ENCODE measurements around the gene CHADL. TPM values are rescaled to one million over a fixed set of nuclear protein-coding genes. Genes with fewer than 3 reads are reported as not detected.
"Not testable (repeated sequence)": the region's sequence is repeated elsewhere in the genome, so short reads cannot be mapped to it uniquely, and the experiment has no call there.

The CHADL gene
- total RNA-seq, 4 donors from 2014 or later = 2.0 to 4.5 (median 3.2) TPM

DNA sequence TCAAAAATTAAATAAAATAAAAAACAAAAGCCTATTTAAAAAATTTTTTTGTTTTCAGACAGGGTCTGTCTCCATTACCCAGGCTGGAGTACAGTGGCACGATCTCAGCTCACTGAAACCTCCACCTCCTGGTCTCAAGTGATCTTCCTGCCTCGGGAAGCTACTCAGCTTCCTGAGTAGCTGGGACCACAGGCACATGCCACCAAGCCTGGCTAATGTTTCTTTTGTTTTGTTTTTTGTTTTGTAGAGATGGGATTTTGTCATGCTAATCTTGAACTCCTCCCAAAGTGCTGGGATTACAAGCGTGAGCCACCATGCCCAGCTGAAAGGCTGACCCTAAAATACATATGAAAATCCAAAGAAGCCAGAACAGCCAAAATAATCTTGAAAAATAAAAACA is 56.1 kb downstream of the CHADL start:
- Histone ChIP-seq H3K9me3 (no peaks in the 10 kb centered on the region), H3K4me1 (peaks cover 0 to 9% (median 0%) of the 10 kb centered on the region in 3 donors), H3K4me3 (no peak overlapping the region), H3K36me3 (peaks cover 0 to 13% (median 0%) of the 10 kb centered on the region in 3 donors), H3K27ac (no peak overlapping the region), H3K27me3 (no peaks in the 10 kb centered on the region)
- intact Hi-C loops (cut with DNase I) = no loop called here
- no peak for DNase-seq
- 51 to 65% methylated on average over 3 of the region's 3 CpGs for WGBS, 2 donors
- TF ChIP-seq POLR2A (IDR thresholded peaks at IDR 0.05) = no peak
- TF ChIP-seq, protein P1, sequence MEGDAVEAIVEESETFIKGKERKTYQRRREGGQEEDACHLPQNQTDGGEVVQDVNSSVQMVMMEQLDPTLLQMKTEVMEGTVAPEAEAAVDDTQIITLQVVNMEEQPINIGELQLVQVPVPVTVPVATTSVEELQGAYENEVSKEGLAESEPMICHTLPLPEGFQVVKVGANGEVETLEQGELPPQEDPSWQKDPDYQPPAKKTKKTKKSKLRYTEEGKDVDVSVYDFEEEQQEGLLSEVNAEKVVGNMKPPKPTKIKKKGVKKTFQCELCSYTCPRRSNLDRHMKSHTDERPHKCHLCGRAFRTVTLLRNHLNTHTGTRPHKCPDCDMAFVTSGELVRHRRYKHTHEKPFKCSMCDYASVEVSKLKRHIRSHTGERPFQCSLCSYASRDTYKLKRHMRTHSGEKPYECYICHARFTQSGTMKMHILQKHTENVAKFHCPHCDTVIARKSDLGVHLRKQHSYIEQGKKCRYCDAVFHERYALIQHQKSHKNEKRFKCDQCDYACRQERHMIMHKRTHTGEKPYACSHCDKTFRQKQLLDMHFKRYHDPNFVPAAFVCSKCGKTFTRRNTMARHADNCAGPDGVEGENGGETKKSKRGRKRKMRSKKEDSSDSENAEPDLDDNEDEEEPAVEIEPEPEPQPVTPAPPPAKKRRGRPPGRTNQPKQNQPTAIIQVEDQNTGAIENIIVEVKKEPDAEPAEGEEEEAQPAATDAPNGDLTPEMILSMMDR (IDR thresholded peaks at IDR 0.05) = no peak

DNA sequence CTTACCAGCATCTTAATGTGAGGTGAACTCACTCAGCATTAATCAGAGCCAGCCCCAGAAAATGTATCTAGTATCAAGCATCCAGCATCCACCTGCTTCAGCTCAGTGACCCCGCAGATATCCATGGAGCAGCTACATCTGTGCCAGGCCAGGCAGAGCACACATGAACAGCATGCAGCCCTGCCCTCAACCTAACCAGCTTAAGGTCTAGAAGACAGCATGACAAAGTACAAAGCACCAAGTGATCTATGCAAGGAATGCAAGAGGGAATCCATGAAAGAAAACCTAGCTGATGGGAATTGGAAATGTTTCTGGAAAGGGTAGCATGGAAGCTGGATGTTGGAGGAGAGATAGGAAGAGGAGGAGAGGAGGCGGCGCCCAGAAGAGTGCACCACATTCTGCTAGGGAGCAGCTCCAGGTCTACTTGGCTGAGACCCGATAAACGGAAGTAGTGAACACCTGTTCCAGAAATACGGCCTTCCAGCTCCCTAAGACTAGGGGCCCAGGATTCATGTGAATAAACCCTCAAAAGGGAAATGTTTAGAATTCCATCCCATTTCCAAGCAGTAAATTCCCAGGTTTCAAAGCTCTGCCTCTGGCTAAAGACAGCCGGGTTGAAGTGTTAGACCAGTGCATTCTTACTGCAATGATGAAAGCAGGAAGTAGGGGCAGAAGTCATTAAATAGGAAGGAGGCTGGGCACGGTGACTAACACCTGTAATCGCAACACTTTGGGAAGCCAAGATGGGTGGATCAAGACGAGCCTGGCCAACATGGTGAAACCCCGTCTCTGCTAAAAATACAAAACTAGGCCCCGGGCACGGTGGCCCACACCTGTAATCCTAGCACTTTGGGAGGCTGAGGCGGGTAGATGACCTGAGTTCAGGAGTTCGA is 59.1 kb downstream of the CHADL start:
- no peak for TF ChIP-seq POLR2A (IDR thresholded peaks at IDR 0.05)
- TF ChIP-seq, protein P1 (IDR thresholded peaks at IDR 0.05) = no peak
- H3K36me3 ChIP-seq = peaks cover 20 to 44% (median 21%) of the 10 kb centered on the region in 3 donors
- peak overlapping the region in 2 of 4 donors; percentile 37 to 43 for H3K27ac ChIP-seq
- H3K27me3 ChIP-seq = no peaks in the 10 kb centered on the region
- intact Hi-C loops (cut with DNase I) = no loop called here
- no peaks in the 10 kb centered on the region for H3K9me3 ChIP-seq
- H3K4me3 ChIP-seq = no peak overlapping the region
- WGBS, 2 donors = 54 to 65% methylated on average over 14 to 15 of the region's 15 CpGs
- H3K4me1 ChIP-seq = peaks cover 0 to 9% (median 0%) of the 10 kb centered on the region in 3 donors
- DNase-seq = no peak

DNA sequence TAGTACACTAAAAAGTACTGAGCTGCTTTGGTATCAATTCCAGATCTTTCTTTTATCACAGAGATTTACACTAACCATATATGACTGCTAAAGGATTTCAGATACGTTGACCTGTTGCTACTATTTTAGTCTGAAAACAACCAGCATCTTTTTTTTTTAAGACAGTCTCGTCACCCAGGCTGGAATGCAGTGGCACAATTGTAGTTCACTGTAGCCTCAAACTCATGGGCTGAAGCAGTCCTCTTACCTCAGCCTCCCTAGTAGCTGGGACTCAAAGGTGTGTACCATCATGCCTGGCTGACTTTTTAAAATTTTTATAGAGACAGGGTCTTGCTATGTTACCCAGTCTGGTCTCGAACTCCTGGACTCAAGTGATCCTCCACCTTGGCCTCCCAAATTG is 59.8 kb downstream of the CHADL start:
- peaks cover 26 to 51% (median 28%) of the 10 kb centered on the region in 3 donors for H3K36me3 ChIP-seq
- no peaks in the 10 kb centered on the region for H3K27me3 ChIP-seq
- H3K4me3 ChIP-seq = no peak overlapping the region
- WGBS, 2 donors = 76 to 85% methylated on average over 3 of the region's 3 CpGs
- H3K27ac ChIP-seq = peak overlapping the region in 1 of 4 donors; percentile 37
- H3K4me1 ChIP-seq = peaks cover 0 to 9% (median 0%) of the 10 kb centered on the region in 3 donors
- TF ChIP-seq, protein P1 (IDR thresholded peaks at IDR 0.05) = no peak
- no peak for TF ChIP-seq POLR2A (IDR thresholded peaks at IDR 0.05)
- no peak for DNase-seq
- H3K9me3 ChIP-seq = no peaks in the 10 kb centered on the region
- intact Hi-C loops (cut with DNase I) = no loop called here

DNA sequence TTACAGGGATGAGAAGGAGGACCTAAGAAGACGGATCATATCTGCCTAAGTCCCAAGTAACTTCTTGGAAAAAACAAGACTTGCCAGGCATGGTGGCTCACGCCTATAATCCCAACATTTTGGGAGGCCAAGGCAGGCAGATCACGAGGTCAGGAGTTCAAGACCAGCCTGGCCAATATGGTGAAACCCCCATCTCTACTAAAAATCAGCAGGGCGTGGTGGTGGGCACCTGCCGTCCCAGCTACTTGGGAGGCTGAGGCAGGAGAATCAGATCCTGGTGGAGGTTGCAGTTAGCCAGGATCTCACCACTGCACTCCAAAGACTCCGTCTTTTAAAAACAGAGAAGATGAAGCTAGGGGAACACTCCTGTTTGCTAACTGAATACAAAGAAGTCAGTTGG is 60.4 kb downstream of the CHADL start:
- H3K27me3 ChIP-seq; DNase-seq; H3K9me3 ChIP-seq; H3K4me3 ChIP-seq; H3K4me1 ChIP-seq; H3K27ac ChIP-seq; intact Hi-C loops (cut with DNase I): not testable (repeated sequence)
- peaks cover 26 to 56% (median 34%) of the 10 kb centered on the region in 3 donors for H3K36me3 ChIP-seq
- 84 to 96% methylated on average over 2 to 4 of the region's 6 CpGs for WGBS, 2 donors

Small RNAs within 50 kb of the gene (small RNA-seq; reads per million reads assigned to genes)
- gene MIR6889 = 0 reads per million in 4 donors

Other genes starting within 250 kb of the CHADL start
- gene EP300, start 148.3 kb downstream of the CHADL start, total RNA-seq = 10 to 100 TPM; 28.0 to 76.5 (median 56.7) TPM
- 10 to 100 TPM; 12.1 to 16.2 (median 14.7) TPM for gene L3MBTL2, start 35.6 kb downstream of the CHADL start, total RNA-seq
- gene RANGAP1, start 45.3 kb upstream of the CHADL start, total RNA-seq = 10 to 100 TPM; 80.1 to 98.5 (median 84.5) TPM
- gene ZC3H7B, start 60.6 kb upstream of the CHADL start, total RNA-seq = 10 to 100 TPM; 18.7 to 36.8 (median 20.9) TPM
- 10 to 100 TPM in 2 of 4 donors, 1 to 10 TPM in 2; 3.0 to 17.4 (median 9.7) TPM for gene TEF, start 141.0 kb upstream of the CHADL start, total RNA-seq
- 10 to 100 TPM; 15.7 to 30.5 (median 21.0) TPM for gene TOB2, start 205.9 kb upstream of the CHADL start, total RNA-seq
- 10 to 100 TPM; 21.5 to 47.3 (median 41.5) TPM for gene PHF5A, start 227.8 kb upstream of the CHADL start, total RNA-seq
- 10 to 100 TPM; 83.7 to 90.4 (median 87.0) TPM for gene ACO2, start 228.2 kb upstream of the CHADL start, total RNA-seq